Astrocyte of the cerebellum (primary cell): ENCODE data around the gene TRIM45.

Experiments used
- DNase-seq: peaks from one replicate; pipeline ENCODE4 v3.0.0-alpha.2; 2011; ENCODE audit warnings: low read depth
- H3K4me3 ChIP-seq: 2 replicates; pipeline ENCODE4 v1.5.1; 2011; ENCODE audit warnings: mild to moderate bottlenecking, low read depth, low read length, moderate library complexity
- in situ Hi-C: cut with HindIII; loops from 2 replicates; pipeline ENCODE4 v1.10.0; 2017; ENCODE audit warnings: low sequenced_read_pairs
- TF ChIP-seq, protein P1 (sequence below): IDR thresholded peaks from 2 replicates; pipeline ENCODE4 v1.5.1; 2012; ENCODE audit warnings: low read length, low read depth, moderate library complexity, mild to moderate bottlenecking; ENCODE audit errors: missing control alignments

TRIM45 gene

DNA sequence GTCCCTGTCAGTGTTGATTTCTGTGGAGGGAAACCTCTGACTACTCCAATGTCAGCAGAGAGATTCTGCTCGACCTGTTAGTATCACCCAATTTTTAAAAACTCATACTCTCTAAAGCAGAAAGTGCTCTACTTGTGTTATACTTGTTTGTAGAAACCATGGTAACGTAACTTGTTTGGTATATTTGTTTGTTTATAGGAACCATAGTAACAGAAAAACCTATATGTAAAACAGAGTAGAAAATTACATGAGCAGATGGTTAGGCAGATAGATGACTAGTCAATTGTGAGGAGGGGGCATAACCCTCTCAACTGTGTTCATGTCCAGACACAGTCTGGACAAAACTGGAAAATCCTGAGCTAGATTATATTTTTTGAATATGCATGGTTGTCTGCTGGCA lies 6.7 kb downstream of the TRIM45 start:
- H3K4me3 ChIP-seq = no peak overlapping the region
- in situ Hi-C loops = no loop called here
- TF ChIP-seq, protein P1, sequence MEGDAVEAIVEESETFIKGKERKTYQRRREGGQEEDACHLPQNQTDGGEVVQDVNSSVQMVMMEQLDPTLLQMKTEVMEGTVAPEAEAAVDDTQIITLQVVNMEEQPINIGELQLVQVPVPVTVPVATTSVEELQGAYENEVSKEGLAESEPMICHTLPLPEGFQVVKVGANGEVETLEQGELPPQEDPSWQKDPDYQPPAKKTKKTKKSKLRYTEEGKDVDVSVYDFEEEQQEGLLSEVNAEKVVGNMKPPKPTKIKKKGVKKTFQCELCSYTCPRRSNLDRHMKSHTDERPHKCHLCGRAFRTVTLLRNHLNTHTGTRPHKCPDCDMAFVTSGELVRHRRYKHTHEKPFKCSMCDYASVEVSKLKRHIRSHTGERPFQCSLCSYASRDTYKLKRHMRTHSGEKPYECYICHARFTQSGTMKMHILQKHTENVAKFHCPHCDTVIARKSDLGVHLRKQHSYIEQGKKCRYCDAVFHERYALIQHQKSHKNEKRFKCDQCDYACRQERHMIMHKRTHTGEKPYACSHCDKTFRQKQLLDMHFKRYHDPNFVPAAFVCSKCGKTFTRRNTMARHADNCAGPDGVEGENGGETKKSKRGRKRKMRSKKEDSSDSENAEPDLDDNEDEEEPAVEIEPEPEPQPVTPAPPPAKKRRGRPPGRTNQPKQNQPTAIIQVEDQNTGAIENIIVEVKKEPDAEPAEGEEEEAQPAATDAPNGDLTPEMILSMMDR = no peak
- DNase-seq = no peak

DNA sequence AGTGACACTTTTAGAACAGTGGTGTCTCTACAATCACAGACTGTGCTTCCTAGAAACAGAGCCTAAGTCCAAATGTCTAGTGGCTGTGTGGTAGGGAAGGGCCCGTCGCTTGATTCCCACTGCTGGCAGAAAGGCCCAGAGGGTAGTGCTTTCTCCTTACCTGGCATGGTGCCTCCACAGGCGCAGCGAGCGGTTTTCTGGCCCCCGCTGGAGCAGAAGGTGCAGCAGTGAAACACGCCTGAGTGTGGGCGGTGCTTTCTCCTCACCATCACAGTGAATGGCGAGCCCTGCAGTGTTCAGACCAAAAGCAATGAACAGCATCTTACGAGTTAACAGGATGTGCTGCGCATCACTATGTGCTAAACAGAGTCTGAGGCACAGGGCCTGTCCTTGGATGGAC lies 8.3 kb downstream of the TRIM45 start:
- no peak for DNase-seq
- TF ChIP-seq, protein P1 = no peak
- in situ Hi-C loops = no loop called here
- no peak overlapping the region for H3K4me3 ChIP-seq

DNA sequence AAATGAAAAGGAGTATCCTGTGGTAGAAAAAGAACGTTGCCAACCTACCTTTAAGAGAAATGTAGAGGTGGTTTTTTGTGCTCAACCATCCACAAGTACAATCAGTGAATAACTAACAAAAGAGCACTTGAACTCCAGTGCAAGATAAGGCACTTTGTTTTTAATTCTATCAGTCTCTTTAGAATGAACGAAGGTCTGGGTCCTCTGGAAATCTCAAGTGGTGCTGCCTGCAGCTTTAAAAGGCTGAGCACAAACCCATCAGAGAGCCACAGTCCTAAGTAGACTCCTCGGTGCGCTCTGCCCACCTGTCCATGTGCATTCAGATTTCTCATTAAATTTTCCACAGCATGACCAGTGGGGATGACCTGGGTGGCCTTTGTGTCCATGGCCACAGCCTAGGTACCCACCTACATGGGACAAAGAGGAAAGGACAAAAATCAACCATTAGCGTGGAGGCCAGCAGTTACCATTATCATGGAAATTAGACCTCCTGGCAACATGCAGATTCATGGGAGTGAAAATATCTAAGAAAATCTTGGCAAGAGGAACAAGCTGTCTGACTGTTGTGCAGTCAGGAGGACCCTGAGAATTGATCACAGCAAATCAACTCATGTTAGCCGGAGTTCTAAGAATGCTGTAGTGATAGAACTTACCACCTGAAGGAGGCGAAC lies 9.4 kb downstream of the TRIM45 start:
- TF ChIP-seq, protein P1 = no peak
- no peak overlapping the region for H3K4me3 ChIP-seq
- in situ Hi-C loops = no loop called here
- DNase-seq = no peak

DNA sequence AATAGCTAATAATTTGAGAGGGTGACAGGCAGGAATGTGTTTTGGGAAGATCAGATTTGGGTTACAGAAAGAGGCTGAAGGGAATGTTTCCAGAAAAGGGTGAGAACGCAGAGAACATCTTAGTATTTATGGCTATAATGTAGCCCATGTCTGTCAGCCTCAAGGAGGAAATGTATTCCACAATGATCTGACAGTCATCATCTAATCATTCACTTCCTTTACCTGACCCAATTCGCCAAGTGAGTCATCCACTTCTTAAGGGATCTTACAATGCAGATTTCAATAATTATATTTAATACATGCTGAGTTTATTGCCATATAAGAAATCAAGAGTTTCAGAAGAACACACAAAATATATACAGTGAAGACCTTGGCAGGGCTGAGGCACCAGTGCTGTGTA lies 10.8 kb downstream of the TRIM45 start:
- TF ChIP-seq, protein P1 = no peak
- H3K4me3 ChIP-seq = no peak overlapping the region
- DNase-seq = no peak
- in situ Hi-C loops = no loop called here

DNA sequence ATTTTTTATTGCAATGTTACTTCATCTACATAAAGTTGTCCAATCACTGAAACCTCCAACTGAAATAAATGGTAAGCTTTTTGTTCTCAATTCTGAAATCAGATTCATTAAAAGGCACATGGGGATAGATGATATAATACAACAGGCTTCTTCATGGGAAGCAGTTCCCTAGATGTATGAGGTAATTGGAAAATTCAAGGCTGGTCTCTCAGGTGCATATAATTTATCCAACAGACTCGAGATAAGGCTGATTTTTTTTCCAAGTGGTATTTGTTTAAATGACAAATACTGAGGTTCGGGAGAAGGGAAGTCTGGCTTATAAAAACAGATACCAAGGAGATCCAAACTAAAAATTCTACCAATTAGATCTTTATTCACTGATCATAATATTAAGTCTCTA lies 14.2 kb downstream of the TRIM45 start:
- DNase-seq = no peak
- in situ Hi-C loops = no loop called here
- H3K4me3 ChIP-seq = no peak overlapping the region
- TF ChIP-seq, protein P1 = no peak

DNA sequence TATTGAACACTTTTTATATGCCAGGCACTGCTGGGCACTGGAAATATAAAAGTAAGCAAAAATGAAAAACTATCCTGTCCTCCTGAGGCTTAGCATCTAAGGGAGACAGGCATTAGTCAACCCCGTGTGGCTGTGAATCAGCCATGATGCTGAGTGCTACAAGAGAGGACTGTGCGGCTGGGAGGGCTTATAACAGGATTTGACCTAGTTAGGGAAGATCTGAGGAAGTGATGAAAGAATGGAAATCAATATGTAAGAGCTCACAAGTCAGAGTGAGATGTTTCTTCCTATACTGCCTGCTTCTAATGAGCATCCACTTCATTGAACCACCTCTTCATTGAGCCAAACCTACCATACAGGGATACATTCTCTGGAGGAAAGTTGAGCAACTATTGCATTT lies 15.1 kb downstream of the TRIM45 start:
- TF ChIP-seq, protein P1 = no peak
- DNase-seq = no peak
- in situ Hi-C loops = no loop called here
- H3K4me3 ChIP-seq = no peak overlapping the region
